Endodermal cell (in vitro differentiated cells): ENCODE measurements around the gene SF3B3. TPM values are rescaled to one million over a fixed set of nuclear protein-coding genes. Genes with fewer than 3 reads are reported as not detected.

Source experiments
- DNase-seq: peaks from one replicate; pipeline ENCODE4 v3.0.0-alpha.2; 2017
- H3K27ac ChIP-seq: 2 replicates; pipeline ENCODE4 v1.5.1; 2013; ENCODE audit warnings: mild to moderate bottlenecking, low read depth, low read length, moderate library complexity
- H3K27me3 ChIP-seq: 2 replicates; pipeline ENCODE4 v1.6.1; 2013; ENCODE audit warnings: mild to moderate bottlenecking, low read length, moderate library complexity; ENCODE audit not compliant: insufficient read depth, control insufficient read depth, poor library complexity, severe bottlenecking
- H3K36me3 ChIP-seq: 2 replicates; pipeline ENCODE4 v1.7.0; 2013; ENCODE audit warnings: mild to moderate bottlenecking, low read length, moderate library complexity; ENCODE audit not compliant: control insufficient read depth, insufficient read depth
- H3K4me1 ChIP-seq: one replicate; pipeline ENCODE4 v1.7.0; 2013; ENCODE audit warnings: low read length; ENCODE audit not compliant: control insufficient read depth, insufficient read depth
- H3K4me3 ChIP-seq: 2 replicates; pipeline ENCODE4 v1.5.1; 2013; ENCODE audit warnings: mild to moderate bottlenecking, low read length, moderate library complexity
- H3K9ac ChIP-seq: 2 replicates; pipeline ENCODE4 v1.6.1; 2013; ENCODE audit warnings: mild to moderate bottlenecking, low read length, moderate library complexity; ENCODE audit not compliant: poor library complexity, severe bottlenecking; ENCODE audit errors: extremely low read depth
- H3K9me3 ChIP-seq: 2 replicates; pipeline ENCODE4 v1.6.1; 2013; ENCODE audit warnings: mild to moderate bottlenecking, low read length, moderate library complexity; ENCODE audit not compliant: control insufficient read depth
- H3K27ac Mint-ChIP-seq: 2 replicates; pipeline ENCODE4 v1.8.0; 2020; ENCODE audit warnings: mixed read lengths
- H3K27me3 Mint-ChIP-seq: 2 replicates; pipeline ENCODE4 v1.8.0; 2021; ENCODE audit warnings: mild to moderate bottlenecking, mixed read lengths; ENCODE audit not compliant: insufficient read depth
- H3K36me3 Mint-ChIP-seq: 2 replicates; pipeline ENCODE4 v1.8.0; 2020; ENCODE audit warnings: low read depth, mixed read lengths
- H3K4me1 Mint-ChIP-seq: 2 replicates; pipeline ENCODE4 v1.8.0; 2020; ENCODE audit warnings: mixed read lengths
- H3K4me3 Mint-ChIP-seq: 2 replicates; pipeline ENCODE4 v1.8.0; 2020; ENCODE audit warnings: mild to moderate bottlenecking, moderate library complexity, mixed read lengths
- H3K9me3 Mint-ChIP-seq: 2 replicates; pipeline ENCODE4 v1.8.0; 2020; ENCODE audit warnings: mild to moderate bottlenecking, mixed read lengths
- WGBS, 2 experiments: methylation state at CpG; one replicate each; pipeline versions ENCODE4 v1.1.5 to v1.1.7; 2013; ENCODE audit warnings: missing lambda C conversion rate in 2 of 2, mixed read lengths in 1 of 2; ENCODE audit not compliant: insufficient coverage in 1 of 2, insufficient read length in 1 of 2; 5-methylcytosine and 5-hydroxymethylcytosine counted together
- total RNA-seq, 2 donors: library from RNA; stranded (reverse); fragmentation: NEBNext Ultra II Directional in 1 of 2; extraction: Animal tissue kit (Norgen Biotek cat#: 25700) in 1 of 2; gene quantifications; 2 replicates in 1 of 2; 3 replicates in 1 of 2; pipeline ENCODE4 v1.2.1, GENCODE V29; 2021
- TF ChIP-seq, protein P1 (sequence below): fragments of 200-600 bp; sonication (generic); conservative IDR thresholded peaks from 2 replicates; pipeline ENCODE4 v1.5.0; 2021; ENCODE audit warnings: antibody characterized with exemption, mild to moderate bottlenecking

The SF3B3 gene
- total RNA-seq, 2 donors from 2014 or later = 479 to 484 TPM

DNA sequence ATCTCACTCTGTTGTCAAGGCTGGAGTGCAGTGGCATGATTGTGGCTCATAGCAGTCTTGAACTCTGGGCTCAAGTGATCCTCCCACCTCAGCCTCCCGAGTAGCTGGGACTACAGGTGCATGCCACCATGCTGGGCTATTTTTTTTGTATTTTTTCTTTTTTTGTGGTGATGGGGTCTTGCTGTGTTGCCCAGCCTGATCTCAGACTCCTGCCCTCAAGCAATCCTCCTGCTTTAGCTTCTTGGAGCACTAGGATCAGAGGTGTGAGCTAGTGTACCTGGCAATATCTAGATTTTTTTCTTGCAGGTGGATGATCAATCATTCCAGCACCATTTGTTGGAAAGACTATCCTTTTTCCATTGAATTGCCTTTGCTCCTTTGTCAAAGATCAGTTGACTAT, 69.9 kb downstream of the SF3B3 start:
- TF ChIP-seq, protein P1, sequence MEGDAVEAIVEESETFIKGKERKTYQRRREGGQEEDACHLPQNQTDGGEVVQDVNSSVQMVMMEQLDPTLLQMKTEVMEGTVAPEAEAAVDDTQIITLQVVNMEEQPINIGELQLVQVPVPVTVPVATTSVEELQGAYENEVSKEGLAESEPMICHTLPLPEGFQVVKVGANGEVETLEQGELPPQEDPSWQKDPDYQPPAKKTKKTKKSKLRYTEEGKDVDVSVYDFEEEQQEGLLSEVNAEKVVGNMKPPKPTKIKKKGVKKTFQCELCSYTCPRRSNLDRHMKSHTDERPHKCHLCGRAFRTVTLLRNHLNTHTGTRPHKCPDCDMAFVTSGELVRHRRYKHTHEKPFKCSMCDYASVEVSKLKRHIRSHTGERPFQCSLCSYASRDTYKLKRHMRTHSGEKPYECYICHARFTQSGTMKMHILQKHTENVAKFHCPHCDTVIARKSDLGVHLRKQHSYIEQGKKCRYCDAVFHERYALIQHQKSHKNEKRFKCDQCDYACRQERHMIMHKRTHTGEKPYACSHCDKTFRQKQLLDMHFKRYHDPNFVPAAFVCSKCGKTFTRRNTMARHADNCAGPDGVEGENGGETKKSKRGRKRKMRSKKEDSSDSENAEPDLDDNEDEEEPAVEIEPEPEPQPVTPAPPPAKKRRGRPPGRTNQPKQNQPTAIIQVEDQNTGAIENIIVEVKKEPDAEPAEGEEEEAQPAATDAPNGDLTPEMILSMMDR = no peak
- Mint-ChIP-seq H3K27ac (no peak overlapping the region), H3K4me3 (no peak overlapping the region), H3K36me3 (no peaks in the 10 kb centered on the region), H3K9me3 (no peaks in the 10 kb centered on the region), H3K27me3 (peaks cover 2% of the 10 kb centered on the region), H3K4me1 (peaks cover 6% of the 10 kb centered on the region)
- Histone ChIP-seq H3K4me1 (no peaks in the 10 kb centered on the region), H3K9me3 (no peaks in the 10 kb centered on the region), H3K27ac (no peak overlapping the region), H3K4me3 (no peak overlapping the region), H3K27me3 (no peaks in the 10 kb centered on the region), H3K36me3 (no peaks in the 10 kb centered on the region), H3K9ac (no peak overlapping the region)
- WGBS, 2 experiments = 100% methylated on average over 1 of the region's 1 CpG; no CpG with 5 or more reads in 1 of the 2 experiments
- no peak for DNase-seq

DNA sequence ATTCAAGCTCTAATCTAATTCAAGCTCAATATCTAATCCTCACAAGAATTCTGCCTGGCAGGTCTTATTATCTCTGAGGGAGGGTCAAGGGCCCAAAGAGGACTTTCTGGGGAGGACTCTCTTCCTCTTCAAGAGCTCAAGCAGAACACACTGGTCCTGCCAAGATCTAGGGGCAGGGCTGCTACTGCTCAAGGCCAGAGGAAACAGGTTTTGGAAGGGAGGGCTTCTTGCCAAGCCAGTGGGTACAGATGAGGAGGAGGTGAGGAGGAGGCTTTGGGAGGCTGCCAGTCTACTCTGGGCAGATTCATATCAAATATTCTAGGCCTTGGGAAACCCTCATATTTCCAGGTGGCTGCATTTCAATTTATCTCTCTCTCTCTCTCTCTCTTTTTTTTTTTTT, 71.0 kb downstream of the SF3B3 start:
- no peaks in the 10 kb centered on the region for H3K9me3 ChIP-seq
- H3K27me3 Mint-ChIP-seq = peaks cover 4% of the 10 kb centered on the region
- H3K27ac Mint-ChIP-seq = no peak overlapping the region
- H3K9me3 Mint-ChIP-seq = no peaks in the 10 kb centered on the region
- TF ChIP-seq, protein P1 = no peak
- H3K36me3 Mint-ChIP-seq = no peaks in the 10 kb centered on the region
- no peaks in the 10 kb centered on the region for H3K4me1 ChIP-seq
- peaks cover 6% of the 10 kb centered on the region for H3K4me1 Mint-ChIP-seq
- no peak overlapping the region for H3K4me3 ChIP-seq
- no peak overlapping the region for H3K9ac ChIP-seq
- no peaks in the 10 kb centered on the region for H3K27me3 ChIP-seq
- H3K27ac ChIP-seq = no peak overlapping the region
- H3K4me3 Mint-ChIP-seq = no peak overlapping the region
- no peaks in the 10 kb centered on the region for H3K36me3 ChIP-seq
- DNase-seq = no peak

DNA sequence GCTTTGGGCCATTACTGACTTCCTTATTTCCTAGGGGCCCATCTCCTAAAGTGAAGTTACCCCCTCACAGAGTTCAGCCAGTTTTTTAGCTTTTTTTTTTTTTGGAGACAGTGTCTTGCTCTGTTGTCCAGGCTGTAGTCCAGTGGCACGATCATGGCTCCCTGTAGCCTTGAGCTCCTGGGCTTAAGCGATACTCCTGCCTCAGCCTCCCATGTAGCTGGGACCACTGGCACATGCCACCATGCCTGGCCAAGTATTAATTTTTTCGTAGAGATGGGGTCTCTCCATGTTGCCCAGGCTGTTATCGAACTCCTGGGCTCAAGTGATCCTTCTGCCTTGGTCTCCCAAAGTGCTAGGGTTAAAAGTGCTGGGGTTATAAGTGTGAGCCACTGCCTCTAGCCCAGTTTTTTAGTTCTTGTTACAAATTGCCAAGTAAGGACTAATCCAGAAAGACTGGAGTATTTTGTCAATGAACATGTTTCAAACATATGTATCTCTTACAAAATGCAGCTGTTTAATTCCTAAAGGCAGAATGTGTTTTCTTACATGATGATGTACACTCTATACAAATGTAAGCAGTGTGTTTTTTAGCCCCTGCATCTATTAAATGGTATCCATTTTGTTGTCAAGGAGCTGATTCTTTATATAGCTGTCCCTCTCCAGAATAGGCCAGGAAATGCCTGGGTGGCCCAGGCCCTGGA, 73.7 kb downstream of the SF3B3 start:
- H3K27me3 ChIP-seq = no peaks in the 10 kb centered on the region
- H3K9ac ChIP-seq = no peak overlapping the region
- H3K27ac ChIP-seq = no peak overlapping the region
- 93% methylated on average over 4 of the region's 4 CpGs for WGBS, 2 experiments
- H3K27me3 Mint-ChIP-seq = peaks cover 12% of the 10 kb centered on the region
- H3K9me3 Mint-ChIP-seq = no peaks in the 10 kb centered on the region
- DNase-seq = no peak
- TF ChIP-seq, protein P1 = no peak
- H3K4me1 ChIP-seq = no peaks in the 10 kb centered on the region
- H3K4me3 Mint-ChIP-seq = no peak overlapping the region
- H3K9me3 ChIP-seq = no peaks in the 10 kb centered on the region
- no peak overlapping the region for H3K27ac Mint-ChIP-seq
- no peaks in the 10 kb centered on the region for H3K4me1 Mint-ChIP-seq
- H3K36me3 Mint-ChIP-seq = no peaks in the 10 kb centered on the region
- H3K36me3 ChIP-seq = no peaks in the 10 kb centered on the region
- H3K4me3 ChIP-seq = no peak overlapping the region
